Epidermal melanocyte (primary cell): ENCODE measurements around the gene WDR54.
"Not testable (repeated sequence)": the region's sequence is repeated elsewhere in the genome, so short reads cannot be mapped to it uniquely, and the experiment has no call there.

ENCODE experiments used
- DNase-seq: peaks from one replicate; pipeline ENCODE4 v3.0.0; 2011; ENCODE audit warnings: low spot score; ENCODE audit not compliant: insufficient read length

Gene WDR54

DNA sequence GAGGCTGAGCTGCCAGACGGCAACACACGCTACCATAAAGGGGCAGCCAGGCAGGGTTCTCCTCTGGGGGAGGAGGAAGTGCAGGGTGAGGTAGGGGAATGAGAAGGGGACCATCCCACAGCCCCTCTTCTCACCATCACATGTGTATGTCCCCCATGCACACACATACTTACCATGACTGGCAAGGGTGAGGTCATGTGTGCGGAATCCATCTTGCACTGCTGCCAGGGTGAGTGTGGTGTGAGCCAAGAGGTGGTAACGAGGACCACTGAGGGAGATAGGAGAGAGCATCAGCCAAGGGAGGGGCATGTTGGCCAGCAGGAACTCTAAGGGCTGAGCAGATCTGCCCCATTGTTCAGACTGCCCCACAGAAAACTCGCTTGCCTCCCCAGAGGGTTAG, 7.1 kb downstream of the WDR54 start:
- no peak for DNase-seq

GRCh38 chr2:74429487-74430451, 8.2 kb downstream of the WDR54 start:
- no peak for DNase-seq

DNA sequence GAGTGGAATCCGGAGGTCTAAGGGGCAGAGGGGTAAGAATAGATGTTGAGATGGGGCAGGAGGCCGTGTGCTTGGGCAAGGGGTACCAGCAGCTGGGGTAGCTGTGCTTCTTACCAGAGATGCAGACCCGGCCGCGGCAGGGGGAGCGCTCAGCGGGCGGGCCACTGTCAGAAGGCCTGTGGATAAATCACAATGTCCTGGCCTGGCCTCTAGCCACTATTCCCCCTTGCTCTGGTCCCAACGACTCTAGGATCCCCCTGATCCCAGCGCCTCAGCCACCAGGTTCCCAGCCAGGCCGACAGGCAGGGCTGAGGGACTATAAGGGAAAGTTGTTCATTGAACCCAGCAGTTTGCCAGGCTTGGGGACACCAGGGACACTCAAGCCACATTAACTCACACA, 9.0 kb downstream of the WDR54 start:
- no peak for DNase-seq

GRCh38 chr2:74436111-74436805, 14.7 kb downstream of the WDR54 start:
- DNase-seq = no peak

DNA sequence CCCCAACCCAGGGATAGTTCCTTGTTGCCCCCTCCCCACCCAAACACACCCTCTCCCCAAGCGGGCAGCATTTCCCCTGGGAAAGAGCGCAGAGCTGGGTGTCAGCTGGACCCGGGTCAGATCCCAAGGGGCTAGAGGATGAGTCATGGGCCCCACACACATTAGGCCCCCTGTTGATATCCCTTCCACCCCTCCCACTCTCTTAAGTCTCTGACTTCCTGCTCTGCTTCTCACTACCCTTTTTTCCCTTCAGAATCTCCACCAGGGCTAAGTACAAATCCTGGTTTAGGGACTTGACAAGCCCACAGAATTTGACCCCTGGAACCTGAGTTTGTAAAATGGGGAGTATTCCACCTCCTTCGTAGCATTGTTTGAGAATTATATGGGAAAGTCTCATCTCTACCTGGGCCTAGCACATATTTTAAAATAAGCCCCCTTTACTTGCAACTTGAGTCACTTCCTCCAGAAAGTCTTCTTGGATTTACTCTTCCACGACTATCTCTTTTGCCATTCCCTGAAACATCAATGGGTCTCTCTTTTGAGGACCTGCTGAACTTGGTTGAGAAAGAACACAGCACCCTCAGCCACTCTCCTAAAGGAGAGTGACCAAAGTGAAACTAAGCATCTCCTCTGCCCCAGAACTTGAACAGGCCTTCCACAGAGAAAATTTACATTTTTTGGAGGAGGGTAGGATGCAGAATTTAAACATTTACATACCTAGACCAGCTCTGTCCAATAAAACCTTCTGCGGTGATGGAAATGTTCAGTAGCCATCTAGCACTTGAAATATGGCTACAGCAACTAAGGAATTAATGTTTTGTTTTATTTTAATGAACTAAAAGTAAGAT, 15.5 kb downstream of the WDR54 start:
- peak; percentile 16 for DNase-seq

- no peak for DNase-seq
Observed at GRCh38 chr2:74438248-74438647, 16.7 kb downstream of the WDR54 start.

DNA sequence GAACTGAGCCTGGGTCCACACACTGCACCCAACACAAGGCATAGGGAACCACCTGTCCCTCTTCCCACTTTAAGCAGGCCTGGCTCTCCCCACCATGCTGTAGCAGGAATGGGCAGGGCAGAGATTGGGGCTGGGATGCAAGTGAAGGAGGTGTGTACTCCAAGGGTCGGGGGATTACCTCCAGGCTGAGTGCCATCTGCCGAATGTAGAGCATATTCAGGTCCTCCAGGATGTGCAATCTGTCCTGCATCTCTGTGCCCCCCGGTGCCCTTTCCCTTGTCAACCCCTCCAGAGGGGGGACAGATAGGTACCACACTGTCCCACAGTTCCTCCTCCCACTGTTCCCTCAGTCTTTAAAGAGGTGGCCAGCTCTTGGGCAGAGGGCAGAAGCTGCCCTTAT, 17.8 kb downstream of the WDR54 start:
- DNase-seq = no peak

GRCh38 chr2:74439803-74440377, 18.4 kb downstream of the WDR54 start:
- peak; percentile 90 for DNase-seq

DNA sequence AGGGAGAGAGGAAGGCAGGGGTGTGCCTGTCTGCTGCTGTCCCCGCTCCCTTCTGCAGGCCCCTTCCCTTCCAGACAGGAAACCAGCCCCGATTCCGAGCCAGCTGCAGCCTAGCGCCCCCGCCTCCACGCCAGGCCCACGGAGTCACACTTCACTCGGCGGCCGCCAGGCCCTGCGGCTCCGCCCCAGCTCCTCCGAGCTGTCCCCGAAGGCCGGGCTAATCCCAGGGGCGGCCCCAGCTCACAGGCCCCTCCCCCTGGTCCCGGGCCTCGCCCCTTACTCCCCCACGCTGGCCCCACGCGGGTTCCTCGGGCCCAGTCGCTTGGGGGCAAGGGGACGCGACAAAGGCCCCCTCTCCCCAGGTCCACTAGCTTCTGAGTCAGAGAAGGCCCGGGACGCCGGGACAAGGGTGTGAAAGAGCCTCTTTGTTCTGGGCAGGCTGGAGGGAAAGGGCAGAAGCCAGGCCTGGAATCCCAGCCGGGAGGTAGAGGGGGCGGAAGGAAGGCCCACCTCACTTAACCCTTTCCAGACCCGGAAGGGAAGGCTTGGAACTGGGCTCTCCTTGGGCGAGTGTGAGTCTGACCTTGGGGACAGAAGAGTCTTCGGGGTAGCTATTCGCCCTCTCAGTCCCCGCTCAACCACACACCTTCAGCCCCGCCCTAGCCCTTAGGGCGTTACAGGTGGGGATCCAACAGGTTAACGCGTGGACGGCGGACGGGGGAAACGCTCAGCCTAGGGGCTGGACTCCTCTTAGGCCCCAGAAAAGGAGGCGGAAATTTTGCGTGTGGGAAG, 19.0 kb downstream of the WDR54 start:
- peak; percentile 99 for DNase-seq

GRCh38 chr2:74441170-74441689, 19.7 kb downstream of the WDR54 start:
- no peak for DNase-seq

- DNase-seq = no peak
Observed at GRCh38 chr2:74441690-74442482, 20.4 kb downstream of the WDR54 start, which contains the start of gene RTKN. RTKN (minus strand) TSS chr2:74441937; CDS start chr2:74441816, 121 bp downstream.

DNA sequence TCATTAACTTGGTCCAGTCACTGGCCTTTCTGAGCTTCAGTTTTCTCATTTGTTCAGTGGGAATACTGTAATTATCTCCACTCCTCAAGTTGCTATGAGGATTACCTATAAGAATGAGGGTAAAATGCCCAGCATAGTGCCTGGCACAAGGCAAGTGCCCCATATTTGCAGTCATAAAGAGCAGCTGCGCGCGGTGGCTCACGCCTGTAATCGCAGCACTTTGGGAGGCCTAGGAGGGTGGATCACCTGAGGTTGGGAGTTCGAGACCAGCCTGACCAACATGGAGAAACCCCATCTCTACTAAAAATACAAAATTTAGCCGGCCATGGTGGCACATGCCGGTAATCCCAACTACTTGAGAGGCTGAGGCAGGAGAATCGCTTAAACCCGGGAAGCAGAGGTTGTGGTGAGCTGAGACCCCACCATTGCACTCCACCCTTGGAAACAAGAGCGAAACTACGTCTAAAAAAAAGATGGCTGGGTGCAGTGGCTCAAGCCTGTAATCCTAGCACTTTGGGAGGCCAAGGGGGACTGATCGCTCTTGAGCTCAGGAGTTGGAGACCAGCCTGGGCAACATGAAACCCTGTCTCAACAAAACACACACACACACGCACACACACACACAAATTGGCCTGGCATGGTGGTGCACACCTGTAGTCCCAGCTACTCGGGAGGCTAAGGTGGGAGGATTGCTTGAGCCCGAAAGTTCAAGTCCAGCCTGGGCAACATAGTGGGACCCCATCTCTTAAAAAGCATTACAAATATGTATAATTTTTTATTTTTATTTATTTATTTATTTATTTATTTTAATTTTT, 21.2 kb downstream of the WDR54 start:
- DNase-seq = not testable (repeated sequence)

GRCh38 chr2:74444498-74445318, 23.2 kb downstream of the WDR54 start:
- no peak for DNase-seq

GRCh38 chr2:74447230-74447999, 25.9 kb downstream of the WDR54 start:
- DNase-seq = no peak

- no peak for DNase-seq
Observed at GRCh38 chr2:74448771-74449170, 27.2 kb downstream of the WDR54 start.

DNA sequence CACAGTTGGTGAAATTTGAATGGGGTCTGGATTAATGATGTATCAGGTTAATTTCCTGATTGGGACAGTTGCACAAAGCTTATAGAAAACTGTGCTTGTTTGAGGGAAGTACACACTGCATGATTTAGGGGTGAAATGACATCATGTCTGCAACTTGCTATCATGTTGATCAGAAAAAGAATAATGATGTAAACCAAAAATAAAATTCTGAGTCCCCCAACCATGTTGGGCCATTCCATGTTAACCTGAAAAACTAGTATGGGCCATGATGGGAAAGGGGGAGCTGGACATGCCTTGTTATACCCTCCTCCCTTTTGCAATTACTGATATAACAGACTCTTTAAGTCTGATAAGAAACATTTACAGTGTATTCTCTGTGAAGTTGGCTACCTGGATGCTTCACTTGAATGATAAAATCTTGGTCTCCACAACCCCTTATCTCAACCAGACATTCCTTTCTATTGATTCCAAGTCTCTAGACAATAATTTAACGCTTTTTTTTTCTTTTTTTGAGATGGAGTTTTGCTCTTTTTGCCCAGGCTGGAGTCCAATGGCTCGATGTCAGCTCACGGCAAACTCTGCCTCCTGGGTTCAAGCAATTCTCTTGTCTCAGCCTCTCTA, 29.1 kb downstream of the WDR54 start:
- no peak for DNase-seq
